Activated T-cell treated with anti-CD3 and anti-CD28 coated beads, Interleukin-2, amount 50 U/mL, for 4 hours (primary cell): ENCODE measurements around the gene LIF. TPM values are rescaled to one million over a fixed set of nuclear protein-coding genes. Genes with fewer than 3 reads are reported as not detected.

ENCODE experiments used
- ATAC-seq, 2 donors: fragments of 200-7000 bp; cut with Tn5 transposase; one replicate each; pipeline ENCODE4 v1.10.0; 2021
- DNase-seq: peaks from one replicate; pipeline ENCODE4 v3.0.0-alpha.2; 2020
- H3K27me3 Mint-ChIP-seq: one replicate; pipeline ENCODE4 v1.8.0; 2021; ENCODE audit warnings: low read depth, mixed read lengths
- H3K36me3 Mint-ChIP-seq: one replicate; pipeline ENCODE4 v1.8.0; 2022; ENCODE audit warnings: mixed read lengths; ENCODE audit not compliant: insufficient read depth
- H3K4me1 Mint-ChIP-seq: one replicate; pipeline ENCODE4 v1.8.0; 2021; ENCODE audit warnings: low read depth, mixed read lengths
- H3K4me3 Mint-ChIP-seq: one replicate; pipeline ENCODE4 v1.8.0; 2021; ENCODE audit warnings: mild to moderate bottlenecking, moderate library complexity, mixed read lengths
- H3K9me3 Mint-ChIP-seq: one replicate; pipeline ENCODE4 v1.8.0; 2021; ENCODE audit warnings: mixed read lengths
- total RNA-seq, 3 donors: library from RNA; stranded (reverse); gene quantifications; one replicate each; pipeline ENCODE4 v1.2.1, GENCODE V29; 2021

Gene LIF
- total RNA-seq, result 100 to 1,000 TPM; 226 to 440 (median 307) TPM

GRCh38 chr22:30245985-30246813 lies at the start of gene LIF:
LIF (minus strand) TSS chr22:30246759; CDS start chr22:30246695, 64 bp downstream.
- DNase-seq (peak; percentile 51), ATAC-seq (peak; percentile 82 to 83)
- Mint-ChIP-seq H3K4me1 (peaks cover 47% of the 10 kb centered on the region), H3K36me3 (peaks cover 23% of the 10 kb centered on the region), H3K27me3 (peaks cover 3% of the 10 kb centered on the region), H3K9me3 (no peaks in the 10 kb centered on the region), H3K4me3 (peak within 1 kb of the TSS; percentile 92)

DNA sequence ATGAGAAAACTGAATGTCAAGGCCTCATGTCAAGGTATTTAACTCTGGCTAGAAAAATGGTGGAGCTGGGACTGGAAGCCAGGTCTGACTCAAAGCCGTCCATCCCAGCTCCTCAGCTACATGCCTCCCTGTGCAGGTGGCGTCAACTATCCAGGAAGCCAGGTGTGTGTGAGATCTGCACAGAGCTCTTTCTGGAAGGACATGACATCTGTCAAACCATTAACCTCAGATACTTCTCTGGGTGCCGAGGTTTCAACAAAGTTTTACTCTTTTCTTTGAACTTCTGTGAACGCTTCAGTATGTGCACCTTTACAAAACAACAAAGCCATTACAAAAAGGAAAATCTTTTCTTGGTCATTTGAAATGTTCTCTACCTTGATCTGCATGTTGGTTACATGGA lies 49.8 kb upstream of the LIF start:
- Mint-ChIP-seq H3K9me3 (no peaks in the 10 kb centered on the region), H3K36me3 (peaks cover 27% of the 10 kb centered on the region), H3K4me3 (no peak overlapping the region), H3K4me1 (peaks cover 56% of the 10 kb centered on the region), H3K27me3 (no peaks in the 10 kb centered on the region)
- DNase-seq, result no peak
- ATAC-seq, result peak in 1 of 2 donors; percentile 13

GRCh38 chr22:30295576-30295975 lies 49.0 kb upstream of the LIF start:
- peaks cover 25% of the 10 kb centered on the region for H3K36me3 Mint-ChIP-seq
- H3K4me3 Mint-ChIP-seq, result no peak overlapping the region
- peaks cover 50% of the 10 kb centered on the region for H3K4me1 Mint-ChIP-seq
- H3K9me3 Mint-ChIP-seq, result no peaks in the 10 kb centered on the region
- DNase-seq (no peak), ATAC-seq (no peak)
- H3K27me3 Mint-ChIP-seq, result no peaks in the 10 kb centered on the region

- no peaks in the 10 kb centered on the region for H3K27me3 Mint-ChIP-seq
- H3K4me1 Mint-ChIP-seq, result peaks cover 56% of the 10 kb centered on the region
- H3K36me3 Mint-ChIP-seq, result peaks cover 23% of the 10 kb centered on the region
- no peak for ATAC-seq
- H3K4me3 Mint-ChIP-seq, result no peak overlapping the region
- H3K9me3 Mint-ChIP-seq, result no peaks in the 10 kb centered on the region
- DNase-seq, result no peak
These were observed 48.3 kb upstream of the LIF start for GRCh38 chr22:30294830-30295229.

DNA sequence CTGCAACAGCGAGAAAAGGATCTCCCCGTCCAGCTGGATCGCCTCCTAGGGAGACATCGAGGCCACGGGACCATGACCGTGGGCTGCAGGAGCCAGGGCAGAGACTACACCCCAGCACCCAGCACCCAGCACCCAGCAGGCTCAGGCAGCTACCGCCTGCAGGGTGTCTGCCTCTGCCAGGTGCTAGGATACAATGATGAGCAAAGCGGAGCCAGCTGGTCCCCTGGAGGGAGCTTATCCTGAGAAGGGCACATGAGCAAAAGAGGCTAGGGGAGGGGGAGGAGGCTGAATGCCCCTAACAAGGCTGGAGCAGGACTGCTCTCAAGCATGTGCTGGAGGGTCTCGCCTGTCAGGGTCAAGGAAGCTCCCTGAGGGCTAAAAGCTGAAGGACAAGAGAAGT lies 47.5 kb upstream of the LIF start:
- no peak for DNase-seq
- Mint-ChIP-seq H3K27me3 (no peaks in the 10 kb centered on the region), H3K4me1 (peaks cover 55% of the 10 kb centered on the region), H3K4me3 (no peak overlapping the region), H3K9me3 (no peaks in the 10 kb centered on the region), H3K36me3 (peaks cover 20% of the 10 kb centered on the region)
- ATAC-seq, result no peak

DNA sequence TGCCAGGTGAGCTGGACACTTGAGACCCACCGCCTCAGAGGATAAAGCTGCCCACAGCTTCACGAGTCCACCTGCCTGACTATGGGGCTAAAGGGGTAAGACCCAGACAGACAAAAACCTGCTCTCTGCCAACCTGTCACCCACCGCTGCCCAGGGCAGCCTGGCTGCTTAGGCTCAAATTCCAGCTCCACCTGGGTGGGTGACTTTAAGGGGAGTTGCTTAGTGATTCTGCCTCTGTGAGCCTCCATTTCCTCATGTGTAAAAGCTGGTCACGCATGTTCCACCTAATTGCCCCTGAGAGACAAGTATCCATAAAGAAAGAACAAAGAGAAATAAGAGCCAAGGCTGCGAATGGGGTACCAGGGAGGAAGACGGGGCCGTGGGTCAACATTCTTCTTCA lies 46.5 kb upstream of the LIF start:
- no peaks in the 10 kb centered on the region for H3K27me3 Mint-ChIP-seq
- DNase-seq, result no peak
- no peak overlapping the region for H3K4me3 Mint-ChIP-seq
- no peak for ATAC-seq
- no peaks in the 10 kb centered on the region for H3K9me3 Mint-ChIP-seq
- H3K4me1 Mint-ChIP-seq, result peaks cover 49% of the 10 kb centered on the region
- peaks cover 19% of the 10 kb centered on the region for H3K36me3 Mint-ChIP-seq

DNA sequence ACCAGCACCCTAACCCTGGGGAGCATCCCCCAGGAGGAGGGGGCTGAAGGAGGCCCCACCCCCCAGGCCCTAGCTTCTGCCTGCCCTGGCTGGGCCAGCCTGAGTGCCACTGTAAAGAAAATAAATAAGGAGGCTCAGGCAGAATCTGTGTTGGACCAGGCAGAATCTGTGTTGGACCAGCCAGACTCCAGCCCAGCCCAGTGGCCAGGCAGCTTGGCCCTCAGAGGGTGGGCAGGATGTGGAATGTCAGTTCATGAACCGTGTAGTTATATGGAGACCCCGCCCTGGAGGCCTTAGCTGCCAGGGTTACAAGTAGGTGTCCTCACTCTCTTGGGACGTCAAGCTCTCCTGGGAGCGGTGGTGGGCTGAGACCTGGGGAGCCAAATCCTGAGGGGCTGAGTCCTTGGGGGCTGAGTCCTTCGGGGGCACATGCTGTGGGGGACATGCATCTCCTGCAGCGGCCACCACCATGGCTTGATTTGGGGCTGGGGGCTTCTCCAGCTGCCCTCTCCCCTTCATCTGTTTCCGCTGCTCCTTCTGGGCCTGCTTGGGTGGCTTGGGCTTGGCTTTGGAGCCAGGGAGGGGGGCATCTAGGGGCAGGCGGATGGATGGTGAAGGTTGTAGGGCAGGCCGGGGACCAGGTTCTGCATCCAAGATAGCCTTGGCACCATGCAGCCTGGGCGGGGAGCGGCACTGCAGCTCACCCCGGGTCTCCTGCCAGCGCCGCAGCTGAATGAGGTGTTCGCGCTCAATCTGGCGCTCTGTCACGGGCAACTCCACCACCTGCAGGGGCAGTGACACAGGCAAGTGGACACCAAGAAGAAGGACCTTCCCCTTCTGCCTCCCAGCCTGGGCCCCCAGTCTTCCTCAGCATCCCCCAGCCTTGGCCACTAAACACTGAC lies 45.8 kb upstream of the LIF start:
- peaks cover 18% of the 10 kb centered on the region for H3K36me3 Mint-ChIP-seq

DNA sequence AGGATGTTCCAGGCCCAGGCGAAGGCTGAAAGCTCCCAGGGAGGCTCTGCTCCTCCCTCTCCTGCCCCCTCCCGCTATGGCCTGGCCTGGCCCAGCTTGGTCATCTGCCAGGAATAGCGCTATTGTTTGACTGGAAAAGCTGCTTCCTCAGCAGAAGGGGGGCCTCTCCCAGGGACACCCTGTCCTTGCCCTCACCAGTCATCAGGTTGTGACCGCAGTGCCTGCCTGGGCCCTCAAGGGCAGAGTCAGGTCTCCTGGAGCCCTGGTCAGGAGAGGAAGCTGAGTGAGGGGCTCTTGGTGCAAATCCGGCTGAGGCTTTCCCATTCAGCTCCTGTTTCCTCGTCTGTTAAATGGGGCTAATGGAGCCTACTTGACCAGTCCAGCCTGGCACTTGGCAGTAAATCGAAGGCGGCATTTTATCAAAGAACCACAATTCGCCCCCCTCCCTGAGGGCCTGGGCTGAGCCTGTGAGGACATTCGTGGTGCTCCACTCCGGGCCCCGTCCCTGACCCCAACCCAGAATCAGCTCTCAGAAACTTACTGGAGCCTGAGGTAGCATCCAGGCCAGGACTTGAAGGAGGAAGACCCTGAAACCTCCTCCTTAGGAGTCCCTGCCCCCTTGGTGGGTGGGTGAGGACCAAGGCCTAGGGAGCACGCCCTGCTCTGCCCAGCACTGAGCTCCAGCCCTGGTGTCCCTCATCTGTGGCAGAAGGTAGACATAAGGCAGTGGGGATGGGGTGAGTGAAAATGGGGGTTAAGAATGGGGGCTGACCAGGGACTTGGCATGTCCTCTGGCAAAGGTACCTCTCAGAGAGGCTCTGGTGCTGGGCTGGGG lies 44.7 kb upstream of the LIF start:
- ATAC-seq (no peak), DNase-seq (no peak)
- peaks cover 13% of the 10 kb centered on the region for H3K36me3 Mint-ChIP-seq
- peaks cover 41% of the 10 kb centered on the region for H3K4me1 Mint-ChIP-seq
- no peak overlapping the region for H3K4me3 Mint-ChIP-seq
- no peaks in the 10 kb centered on the region for H3K27me3 Mint-ChIP-seq
- H3K9me3 Mint-ChIP-seq, result no peaks in the 10 kb centered on the region

More for the DNA sequence above, 45.8 kb upstream of the LIF start:
- no peaks in the 10 kb centered on the region for H3K27me3 Mint-ChIP-seq
- H3K4me3 Mint-ChIP-seq, result no peak overlapping the region
- peaks cover 47% of the 10 kb centered on the region for H3K4me1 Mint-ChIP-seq
- DNase-seq (no peak), ATAC-seq (no peak)
- no peaks in the 10 kb centered on the region for H3K9me3 Mint-ChIP-seq

DNA sequence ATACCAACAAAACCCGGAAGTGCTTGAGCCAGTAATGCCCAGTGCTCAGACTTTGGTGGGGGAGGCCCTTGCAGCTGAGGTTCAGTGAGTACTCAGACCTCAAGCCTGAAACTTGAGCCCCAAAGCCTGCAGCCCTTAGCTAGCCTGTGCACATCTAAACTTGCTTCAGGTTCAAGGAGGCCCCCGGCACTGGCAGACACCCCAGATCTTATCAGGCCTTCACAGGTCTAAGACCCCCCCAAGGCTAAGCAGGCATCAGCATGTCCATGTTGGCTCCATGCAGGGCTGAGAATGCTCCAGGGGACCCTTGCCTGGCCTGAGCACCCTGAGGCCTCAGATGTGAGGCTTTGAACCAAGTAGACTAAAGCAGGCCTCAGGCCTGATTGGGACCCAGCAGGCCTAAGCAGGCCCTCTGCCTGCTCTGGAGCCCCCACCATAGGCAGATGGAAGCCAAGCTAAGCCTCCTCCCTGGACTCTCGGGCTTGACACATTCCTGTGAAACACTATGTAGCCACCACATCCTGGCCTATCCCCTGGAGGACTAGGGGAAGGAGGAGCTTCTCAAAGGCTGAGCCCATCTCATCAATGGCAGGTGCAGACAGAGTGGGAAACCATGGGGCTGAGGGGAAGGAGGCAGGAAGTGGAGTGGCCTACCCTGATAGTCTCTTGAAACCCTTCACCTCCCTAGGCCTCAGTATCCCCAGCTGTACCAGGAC lies 43.9 kb upstream of the LIF start:
- peak overlapping the region; percentile 83 for H3K4me3 Mint-ChIP-seq
- H3K4me1 Mint-ChIP-seq, result peaks cover 33% of the 10 kb centered on the region
- ATAC-seq (no peak), DNase-seq (no peak)
- H3K9me3 Mint-ChIP-seq, result no peaks in the 10 kb centered on the region
- H3K27me3 Mint-ChIP-seq, result no peaks in the 10 kb centered on the region
- peaks cover 13% of the 10 kb centered on the region for H3K36me3 Mint-ChIP-seq

DNA sequence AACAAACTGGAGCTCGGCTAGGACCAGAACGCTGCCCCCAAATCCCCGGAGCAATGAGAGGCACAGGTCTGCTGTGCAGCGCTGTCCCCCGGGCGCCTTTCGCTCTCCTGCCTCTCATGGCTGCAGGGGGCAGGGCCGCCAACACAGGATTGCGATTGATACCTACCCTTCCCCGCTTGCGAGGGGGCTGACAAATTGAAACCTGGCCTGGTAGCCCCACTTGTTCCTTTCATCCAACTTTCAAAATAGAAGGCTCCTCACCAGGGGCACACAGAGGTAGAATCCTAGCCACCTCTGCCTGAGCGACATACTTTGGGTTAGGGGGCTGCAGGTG lies 43.4 kb upstream of the LIF start:
- ATAC-seq (peak; percentile 33 to 37), DNase-seq (no peak)
- H3K27me3 Mint-ChIP-seq, result no peaks in the 10 kb centered on the region
- no peaks in the 10 kb centered on the region for H3K9me3 Mint-ChIP-seq
- peaks cover 31% of the 10 kb centered on the region for H3K4me1 Mint-ChIP-seq
- H3K36me3 Mint-ChIP-seq, result peaks cover 17% of the 10 kb centered on the region
- H3K4me3 Mint-ChIP-seq, result peak overlapping the region; percentile 83

- Mint-ChIP-seq H3K4me1 (peaks cover 33% of the 10 kb centered on the region), H3K4me3 (peak within 1 kb of the TSS; percentile 83), H3K36me3 (peaks cover 20% of the 10 kb centered on the region), H3K27me3 (no peaks in the 10 kb centered on the region), H3K9me3 (no peaks in the 10 kb centered on the region)
- DNase-seq, result peak; percentile 84
- peak; percentile 84 to 85 for ATAC-seq
These were observed 42.8 kb upstream of the LIF start, which contains the start of gene CASTOR1 for GRCh38 chr22:30289141-30289979. CASTOR1 (minus strand) TSS chr22:30289505; CDS start chr22:30289497, 8 bp downstream.

DNA sequence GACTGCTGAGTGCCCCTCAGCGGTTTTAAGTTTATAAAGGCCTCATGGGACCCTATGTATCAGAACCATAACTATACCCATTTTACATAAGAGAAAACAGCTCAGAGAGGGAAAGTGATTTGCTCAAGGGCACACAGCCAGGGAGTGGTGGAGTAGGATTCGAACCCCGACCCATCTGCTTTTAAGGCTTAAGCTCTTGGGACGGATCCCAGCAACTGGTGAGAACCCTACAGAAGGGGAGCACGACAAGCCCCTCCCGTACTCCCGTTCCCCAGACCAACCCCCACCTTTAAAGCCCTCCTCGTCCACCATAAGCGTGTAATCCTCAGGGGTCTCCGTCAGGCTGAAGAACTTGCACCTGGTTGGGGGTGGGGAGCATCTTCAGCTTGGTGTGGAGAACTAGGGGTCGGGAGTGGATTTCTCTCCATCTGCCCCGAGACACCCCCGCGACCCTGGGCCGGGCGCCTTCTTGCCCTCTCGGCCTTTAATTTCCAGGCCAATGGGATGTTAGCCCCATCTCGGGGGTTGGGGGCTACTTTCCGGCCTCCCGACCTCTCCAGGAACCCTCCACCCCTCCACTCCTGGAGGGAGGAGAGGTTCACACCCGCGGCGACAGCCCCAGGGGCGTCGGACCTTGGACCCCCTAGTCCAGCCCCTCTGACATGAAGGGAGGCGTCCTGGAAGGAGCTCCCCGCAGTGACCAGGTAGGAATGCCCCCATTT lies 42.0 kb upstream of the LIF start:
- peaks cover 31% of the 10 kb centered on the region for H3K4me1 Mint-ChIP-seq
- no peak for DNase-seq

More for the DNA sequence above, 42.0 kb upstream of the LIF start:
- Mint-ChIP-seq H3K27me3 (no peaks in the 10 kb centered on the region), H3K36me3 (peaks cover 12% of the 10 kb centered on the region), H3K9me3 (no peaks in the 10 kb centered on the region), H3K4me3 (peak overlapping the region; percentile 83)
- no peak for ATAC-seq
